Endothelial cell of umbilical vein (primary cell): ENCODE data around the gene RHOH. TPM values are rescaled to one million over a fixed set of nuclear protein-coding genes. Genes with fewer than 3 reads are reported as not detected.

Experiments used
- BruUV-seq: library from RNA; stranded (reverse); fragments of 400-500 nt; replicated peaks from 2 replicates; lab custom pipeline; 2021; lab: Mats Ljungman, UMichigan
- CTCF ChIA-PET: fragments of 300-600, 350-600 bp; sonication (Branson Sonifier 250); formaldehyde crosslinking; loops from one replicate; lab custom pipeline; 2021; ENCODE audit warnings: antibody characterized with exemption, inconsistent platforms; lab: Charles Lee
- POLR2A ChIA-PET: fragments of 300-600, 350-600 bp; sonication (Branson Sonifier 250); formaldehyde crosslinking; loops from one replicate; lab custom pipeline; 2021; ENCODE audit warnings: antibody characterized with exemption, inconsistent platforms; lab: Charles Lee
- DNase-seq: peaks from one replicate; pipeline ENCODE4 v3.0.0-alpha.2; 2011; ENCODE audit warnings: low read depth, low spot score
- FAIRE-seq: peaks from 2 replicates; lab custom pipeline; 2011; peaks lifted over from hg19 to GRCh38; lab: Jason Lieb, UNC
- H2AFZ ChIP-seq: 2 replicates; pipeline ENCODE4 v1.6.0; 2012; ENCODE audit warnings: low read depth, low read length, control low read depth, inconsistent platforms
- H3K27ac ChIP-seq: 2 replicates; pipeline ENCODE4 v1.5.1; 2011; ENCODE audit warnings: low read depth, mild to moderate bottlenecking, control low read depth, low read length, moderate library complexity; ENCODE audit not compliant: insufficient read depth
- H3K27me3 ChIP-seq, 2 experiments: 2 replicates each; pipeline versions ENCODE4 v1.6.0 to v1.6.1; 2011; ENCODE audit warnings: low read length in 2 of 2, mixed read lengths in 1 of 2; ENCODE audit not compliant: control insufficient read depth in 2 of 2, insufficient read depth in 2 of 2
- H3K36me3 ChIP-seq, 2 experiments: 2 replicates in 1 of 2; 3 replicates in 1 of 2; pipeline ENCODE4 v1.5.1; 2011; ENCODE audit warnings: low read length in 2 of 2, mild to moderate bottlenecking in 1 of 2, moderate library complexity in 1 of 2; ENCODE audit not compliant: control insufficient read depth in 2 of 2, insufficient read depth in 2 of 2; ENCODE audit errors: extremely low read depth in 1 of 2
- H3K4me1 ChIP-seq: 3 replicates; pipeline ENCODE4 v1.5.1; 2011; ENCODE audit warnings: mild to moderate bottlenecking, low read length; ENCODE audit not compliant: control insufficient read depth, insufficient read depth; ENCODE audit errors: extremely low read depth
- H3K4me2 ChIP-seq: 2 replicates; pipeline ENCODE4 v1.6.1; 2011; ENCODE audit warnings: low read length, control low read depth, mixed read lengths; ENCODE audit not compliant: insufficient read depth
- H3K4me3 ChIP-seq, 3 experiments: fragments of 200-600 bp in 1 of 3; sonication (generic), shearing (Covaris generic) in 1 of 3; replicated peaks in 1 of 3; 2 replicates each; pipeline ENCODE4 v1.5.1; 2011 to 2016; ENCODE audit warnings: control low read depth in 3 of 3, low read length in 3 of 3, mild to moderate bottlenecking in 2 of 3, inconsistent platforms in 1 of 3, low read depth in 1 of 3, moderate library complexity in 1 of 3; ENCODE audit not compliant: insufficient read depth in 1 of 3
- H3K79me2 ChIP-seq: 2 replicates; pipeline ENCODE4 v1.6.0; 2012; ENCODE audit warnings: low read length, inconsistent platforms; ENCODE audit not compliant: control insufficient read depth, insufficient read depth
- H3K9ac ChIP-seq: replicated peaks from 2 replicates; pipeline ENCODE3; 2011; ENCODE audit warnings: low read length, control low read depth; ENCODE audit not compliant: insufficient read depth; ENCODE audit errors: extremely low read depth
- H3K9me1 ChIP-seq: replicated peaks from 3 replicates; pipeline ENCODE4 v1.6.0; 2011; ENCODE audit warnings: mild to moderate bottlenecking, low read length; ENCODE audit not compliant: control insufficient read depth, insufficient read depth; ENCODE audit errors: extremely low read depth
- H3K9me3 ChIP-seq: replicated peaks from 2 replicates; pipeline ENCODE4 v1.5.1; 2012; ENCODE audit warnings: low read length, inconsistent platforms; ENCODE audit not compliant: control insufficient read depth, insufficient read depth
- H4K20me1 ChIP-seq: replicated peaks from 2 replicates; pipeline ENCODE3; 2011; ENCODE audit warnings: mild to moderate bottlenecking, low read length; ENCODE audit not compliant: control insufficient read depth, insufficient read depth; ENCODE audit errors: extremely low read depth
- EZH2 ChIP-seq: IDR thresholded peaks from 2 replicates; pipeline ENCODE4 v1.6.1; 2012; ENCODE audit warnings: borderline replicate concordance, low read depth, mild to moderate bottlenecking, moderate library complexity, low read length, inconsistent platforms; ENCODE audit not compliant: severe bottlenecking
- FOS ChIP-seq: IDR thresholded peaks from 2 replicates; pipeline ENCODE4 v1.6.1; 2011; ENCODE audit warnings: mild to moderate bottlenecking, low read length, moderate library complexity, borderline replicate concordance; ENCODE audit not compliant: insufficient read depth
- JUN ChIP-seq: IDR thresholded peaks from 2 replicates; pipeline ENCODE4 v1.6.1; 2011; ENCODE audit warnings: borderline replicate concordance, low read depth; ENCODE audit not compliant: insufficient read length, insufficient read depth
- MYC ChIP-seq: IDR thresholded peaks from one replicate; pipeline ENCODE4 v1.6.1; 2011; ENCODE audit warnings: mild to moderate bottlenecking, low read depth, low read length
- POLR2AphosphoS5 ChIP-seq: IDR thresholded peaks from 2 replicates; pipeline ENCODE4 v1.6.1; 2012; ENCODE audit warnings: low read depth, mild to moderate bottlenecking, control low read depth, low read length, moderate library complexity; ENCODE audit not compliant: insufficient read depth
- dilution Hi-C: fragments of 300-500 bp; cut with MboI; formaldehyde crosslinking; loops from one replicate; pipeline ENCODE4 v1.15.0; 2019; ENCODE audit warnings: low sequenced_read_pairs; ENCODE audit not compliant: extremely low pct_ligation_motif_present
- intact Hi-C: fragments of 100-400 bp; cut with micrococcal nuclease; formaldehyde crosslinking; loops from one replicate; pipeline ENCODE4 v1.10.0; 2022
- polyA plus RNA-seq, 4 experiments: library from polyadenylated mRNA; depleted of rRNA in 3 of 4; stranded (reverse) in 3 of 4; unstranded in 1 of 4; fragments of >200 nt; gene quantifications; 2 replicates each; pipeline versions ENCODE4 v1.2.1 to v1.2.3, GENCODE V29; 2011 to 2012; ENCODE audit warnings: missing spikeins in 1 of 4
- total RNA-seq: library from RNA; stranded (reverse); gene quantifications from 2 replicates; pipeline ENCODE4 v1.2.3, GENCODE V29; 2021
- TF ChIP-seq, protein P1 (sequence below), 2 donors: IDR thresholded peaks; 1 replicate in 1 of 2; 2 replicates in 1 of 2; pipeline ENCODE4 v1.5.1; 2011; ENCODE audit warnings: low read length in 2 of 2, mild to moderate bottlenecking in 2 of 2, moderate library complexity in 2 of 2, control low read depth in 1 of 2, inconsistent platforms in 1 of 2, low read depth in 1 of 2; ENCODE audit not compliant: insufficient read depth in 1 of 2; ENCODE audit errors: extremely low read depth in 1 of 2
- TF ChIP-seq, protein P2 (sequence below): IDR thresholded peaks from 2 replicates; pipeline ENCODE4 v1.6.1; 2011; ENCODE audit not compliant: insufficient read depth, insufficient read length

The RHOH gene
- total and polyA plus RNA-seq, 2 donors (not counting 3 experiments of a cell fraction or from before 2014, with no cell fraction given) = not detected

DNA sequence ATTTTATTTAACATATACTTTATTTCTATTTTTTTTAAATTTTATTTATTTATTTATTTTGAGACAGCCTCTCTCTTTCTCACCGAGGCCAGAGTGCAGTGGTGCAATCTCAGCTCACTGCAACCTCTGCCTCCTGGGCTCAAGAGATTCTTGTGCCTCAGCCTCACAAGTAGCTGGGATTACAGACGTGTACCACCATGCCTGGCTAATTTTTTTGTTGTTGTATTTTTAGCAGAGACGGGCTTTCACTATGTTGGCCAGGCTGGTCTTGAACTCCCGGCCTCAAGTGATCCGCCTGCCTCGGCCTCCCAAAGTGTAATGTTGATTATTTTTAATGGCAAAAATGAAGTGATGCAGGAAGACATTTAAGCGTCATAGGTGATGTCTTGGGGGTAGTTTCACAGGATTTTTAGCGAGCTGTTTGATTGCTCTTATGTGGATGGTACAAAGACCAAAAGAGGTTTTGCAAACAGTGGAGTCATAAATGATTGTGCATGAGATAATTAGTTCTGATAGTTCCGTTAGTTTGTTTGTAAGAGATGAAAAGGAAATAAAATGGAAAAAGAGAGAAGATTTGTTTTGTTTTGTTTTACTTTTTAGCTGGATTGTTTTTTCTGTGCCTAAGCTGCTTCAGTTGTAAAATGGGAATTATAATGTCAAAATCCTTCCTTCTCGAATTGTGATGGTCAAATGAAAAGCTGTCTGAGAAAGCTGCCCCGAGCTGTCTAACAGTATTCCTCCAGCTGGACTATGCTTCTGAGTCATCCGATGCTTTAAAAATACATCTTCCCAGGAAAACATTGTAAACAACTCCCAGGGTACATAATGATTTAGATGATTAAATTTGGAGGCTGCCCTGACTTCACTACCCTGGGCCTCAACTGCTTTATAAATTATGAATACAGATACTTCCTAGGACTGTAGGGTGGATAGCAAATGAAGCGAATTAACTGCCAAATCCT lies 14.7 kb downstream of the RHOH start:
- H3K4me1 ChIP-seq = no peaks in the 10 kb centered on the region
- no peaks in the 10 kb centered on the region for H4K20me1 ChIP-seq
- BruUV-seq = no TSS peak
- no peaks in the 10 kb centered on the region for H3K27me3 ChIP-seq
- H3K79me2 ChIP-seq = no peaks in the 10 kb centered on the region
- H3K9me1 ChIP-seq = no peaks in the 10 kb centered on the region
- no peak overlapping the region for H3K4me3 ChIP-seq
- intact Hi-C loops = no loop called here
- POLR2A ChIA-PET = no interaction called here
- no peaks in the 10 kb centered on the region for H3K9me3 ChIP-seq
- no peak overlapping the region for H2AFZ ChIP-seq
- H3K27ac ChIP-seq = no peak overlapping the region
- H3K36me3 ChIP-seq = no peaks in the 10 kb centered on the region
- CTCF ChIA-PET = no interaction called here
- dilution Hi-C loops = no loop called here
- H3K9ac ChIP-seq = no peak overlapping the region
- FAIRE-seq (no peak), DNase-seq (no peak)
- no peak overlapping the region for H3K4me2 ChIP-seq
- TF ChIP-seq POLR2AphosphoS5 (no peak), FOS (no peak), MYC (no peak), EZH2 (no peak), JUN (no peak)
- TF ChIP-seq, protein P1, sequence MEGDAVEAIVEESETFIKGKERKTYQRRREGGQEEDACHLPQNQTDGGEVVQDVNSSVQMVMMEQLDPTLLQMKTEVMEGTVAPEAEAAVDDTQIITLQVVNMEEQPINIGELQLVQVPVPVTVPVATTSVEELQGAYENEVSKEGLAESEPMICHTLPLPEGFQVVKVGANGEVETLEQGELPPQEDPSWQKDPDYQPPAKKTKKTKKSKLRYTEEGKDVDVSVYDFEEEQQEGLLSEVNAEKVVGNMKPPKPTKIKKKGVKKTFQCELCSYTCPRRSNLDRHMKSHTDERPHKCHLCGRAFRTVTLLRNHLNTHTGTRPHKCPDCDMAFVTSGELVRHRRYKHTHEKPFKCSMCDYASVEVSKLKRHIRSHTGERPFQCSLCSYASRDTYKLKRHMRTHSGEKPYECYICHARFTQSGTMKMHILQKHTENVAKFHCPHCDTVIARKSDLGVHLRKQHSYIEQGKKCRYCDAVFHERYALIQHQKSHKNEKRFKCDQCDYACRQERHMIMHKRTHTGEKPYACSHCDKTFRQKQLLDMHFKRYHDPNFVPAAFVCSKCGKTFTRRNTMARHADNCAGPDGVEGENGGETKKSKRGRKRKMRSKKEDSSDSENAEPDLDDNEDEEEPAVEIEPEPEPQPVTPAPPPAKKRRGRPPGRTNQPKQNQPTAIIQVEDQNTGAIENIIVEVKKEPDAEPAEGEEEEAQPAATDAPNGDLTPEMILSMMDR (IDR thresholded peaks at IDR 0.05; ENCODE audit: extremely low read depth in 1 of 2, insufficient read depth in 1 of 2, low read depth in 1 of 2, low read length in 2 of 2) = no peak
- TF ChIP-seq, protein P2, sequence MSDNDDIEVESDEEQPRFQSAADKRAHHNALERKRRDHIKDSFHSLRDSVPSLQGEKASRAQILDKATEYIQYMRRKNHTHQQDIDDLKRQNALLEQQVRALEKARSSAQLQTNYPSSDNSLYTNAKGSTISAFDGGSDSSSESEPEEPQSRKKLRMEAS = no peak
